MM.1S (cell line): ENCODE data around the gene DDX55.

Source experiments
- DNase-seq: peaks from one replicate; pipeline ENCODE4 v3.0.0-alpha.2; 2015
- H2AFZ ChIP-seq: fragments of 300-600 bp; sonication (generic); 2 replicates; pipeline ENCODE4 v1.6.0; 2016; ENCODE audit warnings: antibody characterized with exemption, low read length
- H3F3A ChIP-seq: fragments of 300-600 bp; sonication (generic); 2 replicates; pipeline ENCODE4 v1.6.1; 2016; ENCODE audit warnings: mild to moderate bottlenecking, antibody characterized with exemption, low read length, moderate library complexity, mixed read lengths; ENCODE audit not compliant: insufficient read depth
- H3K27ac ChIP-seq: fragments of 300-600 bp; sonication (generic); 2 replicates; pipeline ENCODE4 v1.5.1; 2016; ENCODE audit warnings: mild to moderate bottlenecking, low read length
- H3K27me3 ChIP-seq: fragments of 300-600 bp; sonication (generic); replicated peaks from 2 replicates; pipeline ENCODE4 v1.6.0; 2016; ENCODE audit warnings: low read length; ENCODE audit not compliant: insufficient read depth
- H3K36me3 ChIP-seq: fragments of 300-600 bp; sonication (generic); replicated peaks from 2 replicates; pipeline ENCODE4 v1.6.1; 2016; ENCODE audit warnings: mild to moderate bottlenecking, low read length, mixed read lengths; ENCODE audit not compliant: insufficient read depth
- H3K4me1 ChIP-seq: fragments of 300-600 bp; sonication (generic); 2 replicates; pipeline ENCODE4 v1.6.1; 2016; ENCODE audit warnings: low read length, mixed read lengths
- H3K4me2 ChIP-seq: fragments of 300-600 bp; sonication (generic); 2 replicates; pipeline ENCODE4 v1.6.0; 2016; ENCODE audit warnings: low read depth, low read length
- H3K4me3 ChIP-seq: fragments of 300-600 bp; sonication (generic); 2 replicates; pipeline ENCODE4 v1.5.1; 2016; ENCODE audit warnings: low read length, mixed read lengths
- H3K79me2 ChIP-seq: fragments of 300-600 bp; sonication (generic); 2 replicates; pipeline ENCODE4 v1.6.1; 2016; ENCODE audit warnings: mixed run types, low read length, mixed read lengths
- H3K9ac ChIP-seq: fragments of 300-600 bp; sonication (generic); 2 replicates; pipeline ENCODE4 v1.6.1; 2016; ENCODE audit warnings: low read length, mixed read lengths
- H3K9me2 ChIP-seq: fragments of 300-600 bp; sonication (generic); replicated peaks from 2 replicates; pipeline ENCODE4 v1.6.1; 2016; ENCODE audit warnings: mild to moderate bottlenecking, low read length, mixed read lengths; ENCODE audit not compliant: insufficient read depth
- H3K9me3 ChIP-seq: fragments of 300-600 bp; sonication (generic); replicated peaks from 2 replicates; pipeline ENCODE4 v1.6.1; 2016; ENCODE audit warnings: mild to moderate bottlenecking, low read length, mixed read lengths; ENCODE audit not compliant: insufficient read depth
- H4K20me1 ChIP-seq: fragments of 300-600 bp; sonication (generic); 2 replicates; pipeline ENCODE4 v1.6.1; 2016; ENCODE audit warnings: mild to moderate bottlenecking, low read length, moderate library complexity, mixed read lengths; ENCODE audit not compliant: insufficient read depth
- CTCF ChIP-seq: fragments of 300-600 bp; sonication (generic); IDR thresholded peaks from 2 replicates; pipeline ENCODE4 v1.5.1; 2016; ENCODE audit warnings: antibody characterized with exemption, low read length, mixed read lengths
- EZH2 ChIP-seq: fragments of 300-600 bp; sonication (generic); optimal IDR thresholded peaks from 2 replicates; pipeline ENCODE3; 2017; ENCODE audit warnings: low read depth, mild to moderate bottlenecking, antibody characterized with exemption, low read length, mixed read lengths
- EZH2phosphoT487 ChIP-seq: fragments of 300-600 bp; sonication (generic); IDR thresholded peaks from 2 replicates; pipeline ENCODE4 v1.6.1; 2018; ENCODE audit warnings: antibody characterized with exemption, low read length

The DDX55 gene

GRCh38 chr12:123580772-123581171, 21.1 kb upstream of the DDX55 start:
- no peak overlapping the region for H3K9ac ChIP-seq
- no peaks in the 10 kb centered on the region for H3F3A ChIP-seq
- no peaks in the 10 kb centered on the region for H4K20me1 ChIP-seq
- no peaks in the 10 kb centered on the region for H3K27me3 ChIP-seq
- no peak overlapping the region for H3K27ac ChIP-seq
- H3K79me2 ChIP-seq: peaks cover 17% of the 10 kb centered on the region
- H3K4me2 ChIP-seq: no peak overlapping the region
- no peaks in the 10 kb centered on the region for H3K9me3 ChIP-seq
- H2AFZ ChIP-seq: no peak overlapping the region
- TF ChIP-seq CTCF: no peak
- TF ChIP-seq EZH2phosphoT487: no peak
- TF ChIP-seq EZH2: no peak
- DNase-seq: no peak
- no peak overlapping the region for H3K4me3 ChIP-seq
- no peaks in the 10 kb centered on the region for H3K9me2 ChIP-seq
- H3K36me3 ChIP-seq: no peaks in the 10 kb centered on the region
- no peaks in the 10 kb centered on the region; the same call in 1 of the 2 replicates for H3K4me1 ChIP-seq

- H4K20me1 ChIP-seq: no peaks in the 10 kb centered on the region
- no peak overlapping the region for H3K4me2 ChIP-seq
- H3K4me1 ChIP-seq: 0 out of 2 replicates have a peak, but pooled peaks cover 3% of the 10 kb centered on the region
- H3K9me2 ChIP-seq: no peaks in the 10 kb centered on the region
- no peak for DNase-seq
- H3K9ac ChIP-seq: no peak overlapping the region
- no peaks in the 10 kb centered on the region; the same call in 1 of the 2 replicates for H3K36me3 ChIP-seq
- no peaks in the 10 kb centered on the region for H3K27me3 ChIP-seq
- H3K79me2 ChIP-seq: peaks cover 39% of the 10 kb centered on the region
- no peak overlapping the region for H3K4me3 ChIP-seq
- H3K27ac ChIP-seq: no peak overlapping the region
- no peaks in the 10 kb centered on the region for H3K9me3 ChIP-seq
- TF ChIP-seq EZH2 (no peak), EZH2phosphoT487 (no peak), CTCF (no peak)
- H3F3A ChIP-seq: no peaks in the 10 kb centered on the region
- no peak overlapping the region for H2AFZ ChIP-seq
Observed at GRCh38 chr12:123591702-123592481, 10.0 kb upstream of the DDX55 start.

GRCh38 chr12:123595729-123596128, 6.2 kb upstream of the DDX55 start:
- H3K36me3 ChIP-seq: no peaks in the 10 kb centered on the region

More at GRCh38 chr12:123595729-123596128, 6.2 kb upstream of the DDX55 start:
- Histone ChIP-seq H3F3A (peaks cover 9% of the 10 kb centered on the region), H3K4me2 (no peak overlapping the region), H4K20me1 (peaks cover 3% of the 10 kb centered on the region; the same call in 1 of the 2 replicates), H3K79me2 (peaks cover 10% of the 10 kb centered on the region; the same call in 1 of the 2 replicates), H2AFZ (no peak overlapping the region), H3K9ac (no peak overlapping the region), H3K27me3 (no peaks in the 10 kb centered on the region), H3K27ac (no peak overlapping the region), H3K4me3 (no peak overlapping the region), H3K9me3 (no peaks in the 10 kb centered on the region), H3K4me1 (peaks cover 15% of the 10 kb centered on the region), H3K9me2 (no peaks in the 10 kb centered on the region)
- DNase-seq: no peak
- TF ChIP-seq EZH2phosphoT487 (no peak), CTCF (no peak), EZH2 (no peak)
